Right atrium auricular region (tissue), 2 donors: ENCODE measurements around the gene ZNRD2. TPM values are rescaled to one million over a fixed set of nuclear protein-coding genes. Genes with fewer than 3 reads are reported as not detected.

Experiments used
- DNase-seq: peaks from one replicate; pipeline ENCODE4 v3.0.0-alpha.2; 2019; ENCODE audit warnings: low spot score
- H3K27ac ChIP-seq, 2 donors: fragments of 200-600 bp; sonication (generic); 1 replicate in 1 of 2; 2 replicates in 1 of 2; pipeline ENCODE4 v1.5.1; 2016 to 2019
- H3K27me3 ChIP-seq, 2 donors: fragments of 200-600 bp; sonication (generic); one replicate each; pipeline versions ENCODE4 v1.5.1 to v1.6.0; 2017 to 2019
- H3K36me3 ChIP-seq: fragments of 200-600 bp; sonication (generic); one replicate; pipeline ENCODE4 v1.5.1; 2016
- H3K4me1 ChIP-seq, 2 donors: fragments of 200-600 bp; sonication (generic); one replicate each; pipeline versions ENCODE4 v1.5.1 to v1.6.0; 2017 to 2019
- H3K4me3 ChIP-seq, 2 donors: fragments of 200-600 bp; sonication (generic); 1 replicate in 1 of 2; 2 replicates in 1 of 2; pipeline ENCODE4 v1.5.1; 2017 to 2019; ENCODE audit warnings: mild to moderate bottlenecking in 1 of 2, moderate library complexity in 1 of 2
- H3K9me3 ChIP-seq, 2 donors: fragments of 200-600 bp; sonication (generic); one replicate each; pipeline ENCODE4 v1.5.1; 2019
- total RNA-seq, 2 donors: library from RNA; depleted of rRNA; stranded (reverse); fragments of >200 nt; gene quantifications; one replicate each; pipeline ENCODE4 v1.1.0, GENCODE V29; 2016
- TF ChIP-seq, protein P1 (sequence below), 2 donors: fragments of 200-600 bp; sonication (generic); IDR thresholded peaks; one replicate each; pipeline ENCODE4 v1.5.1; 2019; ENCODE audit warnings: antibody characterized with exemption in 2 of 2

Gene ZNRD2
- total RNA-seq, 2 donors from 2014 or later = 36.1 to 50.6 TPM

DNA sequence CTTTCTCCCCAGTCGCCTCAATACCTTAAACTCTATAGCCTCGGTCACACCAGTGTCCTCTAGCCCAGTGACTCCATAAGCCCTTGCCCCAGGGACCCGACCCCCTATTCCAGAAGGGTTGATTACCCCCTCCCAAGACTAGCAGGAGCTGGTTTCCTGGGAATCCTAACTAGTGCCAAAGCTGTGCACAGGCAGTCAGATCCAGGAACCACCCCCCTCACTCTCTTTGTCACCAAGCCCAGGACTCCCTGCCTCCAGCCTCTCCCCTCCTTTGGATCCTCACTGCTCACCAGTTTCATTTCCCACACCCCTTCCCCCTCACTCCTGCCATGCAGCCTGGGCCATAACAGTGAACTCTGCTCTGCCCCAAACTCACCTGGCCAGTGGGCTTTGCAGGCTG lies 21.9 kb upstream of the ZNRD2 start:
- Histone ChIP-seq H3K27me3 (no peaks in the 10 kb centered on the region), H3K9me3 (no peaks in the 10 kb centered on the region), H3K4me1 (peaks cover 0 to 6% of the 10 kb centered on the region in 2 donors), H3K36me3 (peaks cover 22% of the 10 kb centered on the region), H3K27ac (no peak overlapping the region), H3K4me3 (no peak overlapping the region)
- TF ChIP-seq, protein P1, sequence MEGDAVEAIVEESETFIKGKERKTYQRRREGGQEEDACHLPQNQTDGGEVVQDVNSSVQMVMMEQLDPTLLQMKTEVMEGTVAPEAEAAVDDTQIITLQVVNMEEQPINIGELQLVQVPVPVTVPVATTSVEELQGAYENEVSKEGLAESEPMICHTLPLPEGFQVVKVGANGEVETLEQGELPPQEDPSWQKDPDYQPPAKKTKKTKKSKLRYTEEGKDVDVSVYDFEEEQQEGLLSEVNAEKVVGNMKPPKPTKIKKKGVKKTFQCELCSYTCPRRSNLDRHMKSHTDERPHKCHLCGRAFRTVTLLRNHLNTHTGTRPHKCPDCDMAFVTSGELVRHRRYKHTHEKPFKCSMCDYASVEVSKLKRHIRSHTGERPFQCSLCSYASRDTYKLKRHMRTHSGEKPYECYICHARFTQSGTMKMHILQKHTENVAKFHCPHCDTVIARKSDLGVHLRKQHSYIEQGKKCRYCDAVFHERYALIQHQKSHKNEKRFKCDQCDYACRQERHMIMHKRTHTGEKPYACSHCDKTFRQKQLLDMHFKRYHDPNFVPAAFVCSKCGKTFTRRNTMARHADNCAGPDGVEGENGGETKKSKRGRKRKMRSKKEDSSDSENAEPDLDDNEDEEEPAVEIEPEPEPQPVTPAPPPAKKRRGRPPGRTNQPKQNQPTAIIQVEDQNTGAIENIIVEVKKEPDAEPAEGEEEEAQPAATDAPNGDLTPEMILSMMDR (IDR thresholded peaks at IDR 0.05) = no peak
- no peak for DNase-seq

DNA sequence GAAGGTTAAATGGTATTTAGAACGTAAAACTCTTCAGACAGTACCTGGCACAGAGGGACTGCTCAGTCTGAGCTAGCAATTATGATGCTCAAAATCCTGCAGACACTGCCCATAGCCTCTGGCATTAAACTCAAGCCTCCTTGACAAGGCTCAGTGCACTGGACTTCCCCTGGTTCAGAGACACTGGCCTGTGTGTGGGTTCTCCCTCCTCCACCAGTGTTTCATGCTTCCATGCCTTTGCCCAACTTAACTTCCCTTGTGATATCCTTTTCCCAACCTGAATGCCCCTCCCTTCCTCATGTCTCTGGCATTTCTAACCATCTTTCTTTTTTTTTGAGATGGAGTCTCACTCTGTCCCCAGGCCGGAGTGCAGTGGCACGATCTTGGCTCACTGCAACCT lies 21.2 kb upstream of the ZNRD2 start:
- Histone ChIP-seq H3K27ac (no peak overlapping the region), H3K4me3 (no peak overlapping the region), H3K9me3 (no peaks in the 10 kb centered on the region), H3K36me3 (peaks cover 28% of the 10 kb centered on the region), H3K4me1 (peaks cover 0 to 10% of the 10 kb centered on the region in 2 donors), H3K27me3 (no peaks in the 10 kb centered on the region)
- DNase-seq = no peak
- TF ChIP-seq, protein P1 (IDR thresholded peaks at IDR 0.05) = no peak

DNA sequence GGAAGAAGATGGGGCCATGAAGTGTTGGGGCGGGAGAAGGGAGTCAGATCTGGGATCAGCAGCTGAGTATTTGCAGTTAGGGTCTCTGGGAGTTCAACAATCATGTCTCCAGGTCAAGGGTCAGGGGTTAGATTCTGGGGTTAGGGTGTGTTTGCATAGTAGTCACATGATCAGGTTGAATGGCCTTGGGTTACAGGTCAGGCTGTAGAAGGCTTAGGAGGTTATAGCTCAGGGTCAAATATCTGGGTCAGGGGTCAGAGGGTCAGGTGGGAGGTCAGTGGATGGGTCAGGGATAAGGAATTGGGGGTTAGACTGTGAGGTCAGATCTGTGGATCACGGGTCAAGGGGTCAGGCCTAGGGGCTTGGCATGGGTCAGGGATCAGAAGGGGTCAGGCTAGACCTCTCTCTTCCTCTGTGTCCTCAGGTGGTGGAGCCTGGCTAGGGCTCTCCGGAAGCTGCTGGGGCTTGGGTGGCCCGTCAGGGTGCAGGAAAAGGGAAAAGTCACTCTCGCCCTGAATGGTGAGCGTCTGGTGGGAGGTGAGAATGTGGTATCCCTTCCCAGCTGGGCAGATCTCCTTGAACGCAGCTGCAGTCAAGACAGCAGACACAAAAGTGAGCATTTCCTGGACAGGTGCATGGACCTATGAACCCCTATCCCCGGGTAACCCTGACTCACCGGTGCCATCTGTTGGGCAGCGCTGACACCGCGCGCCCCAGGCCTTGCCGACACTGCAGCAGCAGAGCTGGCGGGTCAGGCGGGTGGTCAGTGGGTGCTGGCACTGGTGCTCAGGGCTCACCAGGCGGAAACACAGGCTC lies 18.5 kb upstream of the ZNRD2 start:
- TF ChIP-seq, protein P1 (IDR thresholded peaks at IDR 0.05) = peak in 1 of 2 donors; percentile 42
- Histone ChIP-seq H3K4me3 (no peak overlapping the region), H3K9me3 (no peaks in the 10 kb centered on the region), H3K36me3 (peaks cover 28% of the 10 kb centered on the region), H3K4me1 (peaks cover 0 to 36% of the 10 kb centered on the region in 2 donors), H3K27ac (no peak overlapping the region), H3K27me3 (no peaks in the 10 kb centered on the region)
- DNase-seq = no peak

DNA sequence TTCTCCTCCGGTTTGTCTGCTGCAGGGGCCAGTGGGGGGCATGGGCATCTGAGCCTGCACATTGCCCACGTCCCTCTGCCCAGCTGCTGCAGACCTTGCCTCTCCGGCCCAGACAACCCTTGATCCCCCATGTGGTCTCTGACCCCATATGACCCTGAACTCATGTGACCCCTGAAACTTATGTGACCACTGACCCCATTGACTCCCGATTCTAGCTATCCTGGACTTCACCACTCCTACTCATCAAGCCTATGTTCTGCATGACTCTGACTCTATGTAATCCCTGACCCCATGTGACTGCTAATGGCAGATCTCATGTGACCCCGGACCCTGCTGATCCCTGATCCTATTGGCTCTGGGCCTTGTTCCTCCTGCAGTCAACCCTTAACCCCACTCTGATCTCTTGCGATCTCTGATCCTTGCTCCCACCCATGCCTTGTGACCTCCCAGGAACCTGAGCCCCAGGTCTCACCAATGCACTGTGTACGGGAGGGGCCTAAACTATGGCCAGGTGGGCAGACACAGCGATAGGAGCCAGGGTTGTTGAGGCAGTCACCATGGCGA lies 17.8 kb upstream of the ZNRD2 start:
- no peaks in the 10 kb centered on the region for H3K27me3 ChIP-seq
- H3K9me3 ChIP-seq = no peaks in the 10 kb centered on the region
- TF ChIP-seq, protein P1 (IDR thresholded peaks at IDR 0.05) = no peak
- H3K27ac ChIP-seq = no peak overlapping the region
- H3K4me3 ChIP-seq = no peak overlapping the region
- H3K4me1 ChIP-seq = peaks cover 0 to 38% of the 10 kb centered on the region in 2 donors
- DNase-seq = no peak
- peaks cover 25% of the 10 kb centered on the region for H3K36me3 ChIP-seq

DNA sequence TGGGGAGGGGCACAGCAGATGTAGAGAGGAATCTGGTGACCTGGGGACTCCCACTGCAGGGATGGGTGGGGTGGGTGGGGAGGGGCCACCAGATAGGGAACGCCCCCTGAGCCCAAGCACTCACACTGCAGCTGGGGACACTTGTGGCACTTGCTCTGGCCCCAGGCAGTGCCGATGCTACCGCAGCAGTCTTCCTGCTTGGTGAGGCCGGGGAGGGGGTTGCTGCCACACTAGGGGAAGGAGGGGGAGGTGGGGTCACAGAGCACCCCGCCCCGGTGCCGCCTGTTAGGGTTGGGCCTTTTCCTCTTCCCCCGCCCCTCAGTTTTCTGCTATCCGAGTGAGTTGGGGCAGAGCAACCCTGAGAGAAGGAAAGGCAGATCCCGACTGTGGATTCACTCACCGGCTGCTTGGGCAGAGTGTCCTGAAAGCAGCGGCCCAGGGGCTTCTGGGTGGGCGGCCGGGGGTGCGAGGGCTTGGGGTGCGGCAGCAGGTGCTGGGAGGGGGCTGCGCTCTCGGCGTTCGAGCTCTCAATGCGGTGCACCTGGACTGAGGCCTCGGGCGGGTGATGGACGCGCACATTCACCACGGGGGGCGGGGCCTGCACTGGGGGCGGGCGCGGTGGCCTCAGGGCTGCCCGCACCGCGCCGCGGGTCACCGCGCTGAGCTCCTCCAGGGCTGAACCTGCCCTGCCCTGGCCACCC lies 16.8 kb upstream of the ZNRD2 start:
- TF ChIP-seq, protein P1 (IDR thresholded peaks at IDR 0.05) = no peak
- peaks cover 22% of the 10 kb centered on the region for H3K36me3 ChIP-seq

More for the DNA sequence above, 16.8 kb upstream of the ZNRD2 start:
- no peak for DNase-seq
- no peak overlapping the region for H3K4me3 ChIP-seq
- no peaks in the 10 kb centered on the region for H3K27me3 ChIP-seq
- no peak overlapping the region for H3K27ac ChIP-seq
- peaks cover 0 to 41% of the 10 kb centered on the region in 2 donors for H3K4me1 ChIP-seq
- H3K9me3 ChIP-seq = no peaks in the 10 kb centered on the region
